WERI-Rb-1 (cell line): Measurements from ENCODE around the gene FANK1.
A peak's percentile ranks its signal among the peaks of the same experiment; 100 is the strongest.

Source experiments
- DNase-seq: peaks from one replicate; pipeline ENCODE4 v3.0.0-alpha.2; 2020
- H3K27ac ChIP-seq: fragments of 250-450 bp; sonication (Bioruptor Pico); 2 replicates; pipeline ENCODE4 v1.5.1; 2020; ENCODE audit warnings: mild to moderate bottlenecking, moderate library complexity
- H3K27me3 ChIP-seq: fragments of 250-450 bp; sonication (Bioruptor Pico); 2 replicates; pipeline ENCODE4 v1.5.1; 2021; ENCODE audit warnings: mild to moderate bottlenecking, low read depth, moderate library complexity; ENCODE audit not compliant: insufficient read depth, severe bottlenecking
- H3K36me3 ChIP-seq: fragments of 250-450 bp; sonication (Bioruptor Pico); 2 replicates; pipeline ENCODE4 v1.5.1; 2020; ENCODE audit warnings: mild to moderate bottlenecking, moderate library complexity
- H3K4me3 ChIP-seq: 2 replicates; pipeline ENCODE4 v1.5.1; 2011; ENCODE audit warnings: low read depth, mild to moderate bottlenecking, control low read depth, low read length
- H3K9me3 ChIP-seq: fragments of 250-450 bp; sonication (Bioruptor Pico); 2 replicates; pipeline ENCODE4 v1.5.1; 2021; ENCODE audit warnings: mild to moderate bottlenecking, moderate library complexity; ENCODE audit not compliant: severe bottlenecking
- CTCF ChIP-seq: IDR thresholded peaks from 2 replicates; pipeline ENCODE4 v1.5.1; 2011; ENCODE audit warnings: low read depth, mild to moderate bottlenecking, control low read depth, inconsistent platforms, low read length

Gene FANK1

GRCh38 chr10:126013489-126014281, 117.3 kb downstream of the FANK1 start:
- Histone ChIP-seq H3K27me3 (no peaks in the 10 kb centered on the region), H3K36me3 (no peaks in the 10 kb centered on the region), H3K27ac (no peak overlapping the region), H3K4me3 (no peak overlapping the region), H3K9me3 (no peaks in the 10 kb centered on the region)
- TF ChIP-seq CTCF: 0 out of 2 replicates have a peak, but pooled peaks have one; percentile 40
- no peak for DNase-seq

GRCh38 chr10:126014309-126014708, 117.9 kb downstream of the FANK1 start:
- no peak for TF ChIP-seq CTCF
- H3K36me3 ChIP-seq: no peaks in the 10 kb centered on the region
- no peak for DNase-seq
- H3K27me3 ChIP-seq: no peaks in the 10 kb centered on the region
- H3K4me3 ChIP-seq: no peak overlapping the region
- no peaks in the 10 kb centered on the region for H3K9me3 ChIP-seq
- H3K27ac ChIP-seq: no peak overlapping the region

GRCh38 chr10:126015413-126015812, 119.0 kb downstream of the FANK1 start:
- no peaks in the 10 kb centered on the region for H3K27me3 ChIP-seq
- no peak overlapping the region for H3K27ac ChIP-seq
- TF ChIP-seq CTCF: no peak
- H3K4me3 ChIP-seq: no peak overlapping the region
- no peaks in the 10 kb centered on the region for H3K9me3 ChIP-seq
- DNase-seq: no peak
- no peaks in the 10 kb centered on the region for H3K36me3 ChIP-seq

- no peak for DNase-seq
- TF ChIP-seq CTCF: no peak
- no peak overlapping the region for H3K27ac ChIP-seq
Measured at GRCh38 chr10:126016156-126016805, 119.9 kb downstream of the FANK1 start.

GRCh38 chr10:126016882-126017281, 120.5 kb downstream of the FANK1 start:
- Histone ChIP-seq H3K27me3 (no peaks in the 10 kb centered on the region), H3K9me3 (no peaks in the 10 kb centered on the region), H3K36me3 (no peaks in the 10 kb centered on the region), H3K27ac (no peak overlapping the region), H3K4me3 (no peak overlapping the region)
- DNase-seq: no peak
- no peak for TF ChIP-seq CTCF

More at GRCh38 chr10:126016156-126016805, 119.9 kb downstream of the FANK1 start:
- H3K9me3 ChIP-seq: no peaks in the 10 kb centered on the region
- no peak overlapping the region for H3K4me3 ChIP-seq
- no peaks in the 10 kb centered on the region for H3K36me3 ChIP-seq
- H3K27me3 ChIP-seq: no peaks in the 10 kb centered on the region
